Superior temporal gyrus (tissue), 1 donor: ENCODE measurements around the gene PAPOLG.
"Not testable (repeated sequence)": the region's sequence is repeated elsewhere in the genome, so short reads cannot be mapped to it uniquely, and the experiment has no call there.

Experiments used
- DNase-seq: peaks from one replicate; pipeline ENCODE4 v3.0.0-alpha.2; 2016; ENCODE audit errors: extremely low spot score

Gene PAPOLG

GRCh38 chr2:60775048-60775639, 19.1 kb downstream of the PAPOLG start:
- no peak for DNase-seq

GRCh38 chr2:60778352-60778751, 22.3 kb downstream of the PAPOLG start:
- DNase-seq, result no peak

GRCh38 chr2:60779426-60779825, 23.4 kb downstream of the PAPOLG start:
- DNase-seq, result no peak

DNA sequence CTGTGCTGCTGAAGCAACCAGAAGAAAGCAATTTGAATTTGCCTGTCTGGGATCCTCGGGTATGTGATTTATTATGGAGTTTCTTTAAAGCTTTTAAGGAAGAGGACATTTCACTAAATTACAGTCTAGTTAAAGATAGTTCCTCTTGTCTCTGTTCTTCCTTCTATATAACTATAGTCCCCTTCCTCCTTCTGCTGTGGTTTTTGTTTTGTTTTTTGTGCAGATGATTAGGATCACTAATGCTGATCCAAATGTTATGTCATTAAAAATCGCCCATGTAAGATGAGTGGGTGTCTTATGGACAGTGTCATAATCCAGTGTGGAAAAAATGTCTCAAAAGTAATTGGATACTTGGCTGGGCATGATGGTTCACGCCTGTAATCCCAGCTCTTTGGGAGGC, 24.7 kb downstream of the PAPOLG start:
- no peak for DNase-seq

DNA sequence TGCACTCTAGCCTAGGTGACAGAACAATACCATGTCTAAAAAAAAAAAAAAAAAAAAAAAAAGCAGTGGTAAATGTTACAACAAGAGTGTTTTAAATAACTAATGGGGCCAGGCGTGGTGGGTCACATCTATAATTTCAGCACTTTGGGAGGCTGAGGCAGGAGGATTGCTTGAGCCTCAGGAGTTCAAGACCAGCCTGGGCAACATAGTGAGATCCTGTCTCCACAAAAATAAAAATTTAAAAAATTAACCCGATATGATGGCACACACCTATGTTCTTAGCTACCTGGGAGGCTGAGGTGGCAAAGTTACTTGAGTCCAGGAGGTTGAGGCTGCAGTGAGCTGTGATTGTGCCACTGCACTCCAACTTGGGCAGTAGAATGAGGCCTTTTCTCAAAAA, 37.1 kb downstream of the PAPOLG start:
- DNase-seq, result no peak

DNA sequence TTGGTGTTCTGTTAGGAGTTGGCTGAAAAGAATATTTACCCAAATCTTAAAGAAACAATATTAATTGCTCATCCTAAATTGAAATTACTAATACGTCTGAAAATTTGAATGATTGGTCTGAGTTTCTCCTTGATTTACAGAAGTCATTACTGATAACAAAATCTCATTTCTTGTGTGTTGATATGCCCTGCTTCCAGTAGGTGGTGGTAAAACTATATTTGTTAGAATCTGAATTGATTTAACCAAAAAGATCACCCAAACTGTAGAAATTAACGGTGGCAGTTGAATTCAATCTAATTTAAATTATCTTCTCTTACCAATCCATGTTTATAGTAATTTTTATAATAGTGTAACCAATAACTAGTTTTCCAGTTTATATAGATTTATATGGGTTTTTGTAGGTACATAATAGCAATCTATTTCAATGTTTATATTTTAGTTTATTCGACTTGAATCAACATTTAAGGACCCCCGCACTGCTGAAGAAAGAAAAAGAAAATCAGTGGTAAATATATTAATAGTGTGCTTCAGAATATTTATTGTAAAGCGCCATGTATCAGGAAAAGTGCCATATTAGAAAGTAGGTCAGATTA, 38.3 kb downstream of the PAPOLG start:
- DNase-seq, result peak; percentile 66

- no peak for DNase-seq
Measured at GRCh38 chr2:60796573-60797509, 40.8 kb downstream of the PAPOLG start.

- no peak for DNase-seq
Measured at GRCh38 chr2:60804473-60804872, 48.4 kb downstream of the PAPOLG start.

GRCh38 chr2:60806595-60806987, 50.5 kb downstream of the PAPOLG start:
- no peak for DNase-seq

DNA sequence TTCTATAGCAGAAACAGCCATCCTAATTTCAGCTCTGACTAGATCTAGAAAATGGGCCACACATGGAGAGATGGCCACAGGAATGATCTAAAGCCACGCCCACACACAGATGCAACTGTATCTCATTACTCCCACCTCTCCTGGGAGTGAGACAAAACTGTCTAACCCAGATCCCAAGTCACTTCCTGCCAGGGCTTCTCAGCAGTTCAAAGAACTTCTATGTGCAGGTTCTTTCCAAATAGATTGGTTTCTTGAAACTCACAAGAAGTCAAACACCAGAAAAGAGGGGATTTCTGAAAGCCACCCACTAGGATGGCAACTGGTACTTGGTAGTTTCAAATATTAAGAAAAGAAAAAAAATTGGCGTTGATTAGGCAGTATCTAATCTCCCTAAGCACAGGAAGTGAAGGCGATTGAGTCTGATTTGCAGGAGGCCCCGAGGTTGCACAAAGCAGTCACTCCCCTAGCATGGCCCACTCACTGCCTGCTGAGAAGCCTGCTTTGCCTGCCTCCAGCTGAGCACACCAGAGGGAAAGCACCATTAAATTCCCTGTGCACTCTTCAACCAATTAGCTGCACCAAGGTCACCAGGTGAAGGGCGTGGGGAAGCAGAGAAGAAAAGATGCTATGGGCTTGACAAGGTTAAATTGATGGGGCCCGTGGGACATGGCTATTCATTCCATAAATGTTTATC, 51.1 kb downstream of the PAPOLG start:
- peak; percentile 45 for DNase-seq

- DNase-seq, result no peak
Measured at GRCh38 chr2:60808330-60808801, 52.3 kb downstream of the PAPOLG start.

GRCh38 chr2:60811491-60812375, 55.7 kb downstream of the PAPOLG start:
- DNase-seq, result no peak

DNA sequence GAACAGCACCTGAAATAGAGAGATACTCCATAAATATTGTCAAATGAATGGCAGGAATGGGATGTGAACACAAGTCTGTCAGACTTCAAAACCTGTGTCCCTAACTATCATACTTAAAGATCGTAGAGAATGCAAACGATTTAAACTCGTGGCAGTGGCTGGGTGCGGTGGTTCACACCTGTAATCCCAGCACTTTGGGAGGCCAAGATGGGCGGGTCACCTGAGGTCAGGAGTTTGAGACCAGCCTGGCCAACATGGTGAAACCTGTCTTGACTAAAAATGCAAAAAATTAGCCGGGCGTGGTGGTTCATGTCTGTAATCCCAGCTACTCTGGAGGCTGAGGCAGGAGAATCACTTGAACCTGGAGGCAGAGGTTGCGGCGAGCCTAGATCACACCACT, 61.1 kb downstream of the PAPOLG start:
- not testable (repeated sequence) for DNase-seq

GRCh38 chr2:60818272-60818671, 62.2 kb downstream of the PAPOLG start:
- DNase-seq, result no peak

DNA sequence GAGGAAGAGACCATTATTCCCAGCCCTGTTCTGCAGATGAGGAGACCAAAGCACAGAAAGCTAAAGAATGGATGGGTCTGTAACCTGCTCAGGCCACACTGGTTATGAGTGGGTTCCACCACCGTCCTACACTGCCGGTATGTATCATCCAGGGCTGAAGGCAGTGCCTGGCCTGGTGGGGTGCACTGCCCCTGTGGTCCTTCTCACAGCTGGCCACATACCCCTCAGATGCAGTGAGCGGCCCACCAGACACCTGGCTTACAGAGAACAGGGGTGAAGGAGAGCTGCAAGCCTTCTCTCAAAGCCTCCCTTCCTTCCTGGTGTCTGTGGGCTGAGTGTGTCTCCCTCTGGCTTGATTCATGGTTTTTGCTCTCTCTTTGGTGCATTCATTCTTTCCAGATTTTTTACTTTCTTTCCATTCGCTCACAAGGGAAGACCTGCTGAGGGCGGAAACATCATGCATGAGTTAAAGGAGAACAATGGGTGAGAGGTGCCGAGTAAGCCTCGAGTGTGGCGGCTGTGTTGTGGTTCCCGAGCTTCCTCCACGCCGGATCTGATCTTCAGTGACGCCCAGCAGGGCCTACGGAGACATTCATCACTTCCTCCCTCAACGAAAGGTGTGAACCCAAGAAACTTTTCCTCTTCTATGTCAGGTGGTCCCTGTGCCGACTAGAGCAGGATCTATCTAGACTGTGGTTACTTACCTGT, 63.2 kb downstream of the PAPOLG start:
- no peak for DNase-seq

- no peak for DNase-seq
Measured at GRCh38 chr2:60819936-60820335, 63.9 kb downstream of the PAPOLG start.

- no peak for DNase-seq
Measured at GRCh38 chr2:60820416-60821132, 64.5 kb downstream of the PAPOLG start.

DNA sequence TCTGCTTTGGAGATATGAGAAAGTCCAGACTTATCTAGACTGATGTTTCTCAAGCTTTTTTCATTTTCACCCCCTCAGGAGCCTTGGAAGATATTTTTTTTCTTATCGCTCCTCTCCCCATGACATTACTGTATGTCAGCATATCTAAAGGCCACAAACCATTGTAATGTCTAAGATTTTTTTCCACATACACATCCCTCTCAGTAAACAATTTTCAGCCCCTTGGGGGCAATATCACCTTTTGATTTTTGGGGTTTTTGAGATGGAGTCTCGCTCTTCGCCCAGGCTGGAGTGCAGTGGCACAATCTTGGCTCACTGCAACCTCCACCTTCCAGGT, 65.0 kb downstream of the PAPOLG start:
- DNase-seq, result no peak

GRCh38 chr2:60821587-60822302, 65.7 kb downstream of the PAPOLG start:
- DNase-seq, result no peak
